Measurements from ENCODE around the gene TMEM184B.

Gene TMEM184B

DNA sequence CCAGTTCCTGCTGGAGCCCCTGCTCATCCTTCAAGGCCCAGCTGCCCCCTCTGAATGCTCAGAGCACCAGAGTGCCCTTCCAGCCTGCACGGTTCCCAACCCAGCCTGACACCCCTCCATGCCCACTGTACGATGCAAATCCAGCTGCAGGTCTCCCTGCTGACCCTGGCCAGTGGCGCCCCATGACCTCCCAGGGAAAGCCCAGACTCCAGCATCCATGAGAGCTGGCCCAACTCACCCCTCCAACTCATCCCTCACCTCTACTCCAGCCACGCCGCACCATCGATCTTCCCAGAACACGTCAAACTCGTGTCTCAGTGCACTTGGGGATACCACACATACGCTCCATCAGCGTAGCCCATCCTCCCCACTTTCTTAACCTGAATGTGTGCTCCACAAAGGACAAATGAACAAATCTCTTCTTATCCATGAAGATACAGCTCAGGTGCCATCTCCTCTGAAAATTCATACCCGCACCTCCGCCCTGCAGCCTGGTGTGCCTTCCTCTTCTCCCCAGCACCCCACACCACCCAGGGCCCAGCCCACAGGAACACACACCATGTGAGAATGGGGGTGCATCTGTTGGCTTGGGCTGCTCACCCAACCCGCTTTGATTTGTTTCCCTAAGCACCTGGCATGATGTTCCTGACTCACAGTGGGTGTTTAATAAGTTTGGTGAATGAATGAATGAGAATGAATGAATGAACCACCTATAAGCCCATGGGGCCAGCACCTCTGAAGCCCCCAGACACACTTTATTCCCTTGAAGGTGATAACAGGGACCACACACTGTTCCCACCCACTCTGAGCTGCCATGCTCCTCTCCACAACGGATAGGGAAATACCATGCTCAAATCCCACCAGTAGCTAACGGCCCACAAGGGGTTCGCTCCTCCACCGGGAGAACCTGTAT is 97.3 kb downstream of the TMEM184B start:
- no peak for DNase-seq

DNA sequence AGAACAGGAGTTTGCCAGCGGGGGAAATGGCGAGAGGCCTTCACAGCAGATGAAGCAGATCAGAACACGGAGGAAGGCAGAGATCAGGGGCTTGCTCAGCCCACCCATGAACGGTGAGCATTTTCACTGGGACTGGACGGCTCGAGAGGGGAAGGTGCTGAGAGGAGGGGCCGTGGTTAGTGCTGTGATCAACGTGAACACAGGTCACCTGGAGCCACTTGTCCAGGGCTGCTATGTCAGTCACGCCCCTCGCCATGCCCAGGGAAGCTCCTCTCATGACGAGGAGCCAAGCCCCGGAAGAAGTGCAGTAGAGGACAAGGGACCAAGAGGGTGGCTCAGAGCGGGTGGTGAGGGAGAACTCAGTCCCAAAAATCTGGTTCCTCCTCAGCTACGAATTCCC is 98.2 kb downstream of the TMEM184B start:
- no peak for DNase-seq

DNA sequence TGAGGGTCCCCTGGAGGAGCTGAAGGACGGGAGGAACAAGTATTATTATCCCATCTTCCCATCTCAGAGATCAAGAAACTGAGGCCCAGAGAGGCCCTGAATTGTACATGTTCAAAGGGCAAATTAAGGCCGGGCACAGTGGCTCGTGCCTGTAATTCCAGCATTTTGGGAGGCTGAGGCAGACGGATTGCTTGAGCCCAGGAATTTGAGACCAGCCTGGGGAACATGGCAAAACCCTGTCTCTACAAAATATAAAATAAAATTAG is 99.2 kb downstream of the TMEM184B start:
- DNase-seq, result no peak

DNA sequence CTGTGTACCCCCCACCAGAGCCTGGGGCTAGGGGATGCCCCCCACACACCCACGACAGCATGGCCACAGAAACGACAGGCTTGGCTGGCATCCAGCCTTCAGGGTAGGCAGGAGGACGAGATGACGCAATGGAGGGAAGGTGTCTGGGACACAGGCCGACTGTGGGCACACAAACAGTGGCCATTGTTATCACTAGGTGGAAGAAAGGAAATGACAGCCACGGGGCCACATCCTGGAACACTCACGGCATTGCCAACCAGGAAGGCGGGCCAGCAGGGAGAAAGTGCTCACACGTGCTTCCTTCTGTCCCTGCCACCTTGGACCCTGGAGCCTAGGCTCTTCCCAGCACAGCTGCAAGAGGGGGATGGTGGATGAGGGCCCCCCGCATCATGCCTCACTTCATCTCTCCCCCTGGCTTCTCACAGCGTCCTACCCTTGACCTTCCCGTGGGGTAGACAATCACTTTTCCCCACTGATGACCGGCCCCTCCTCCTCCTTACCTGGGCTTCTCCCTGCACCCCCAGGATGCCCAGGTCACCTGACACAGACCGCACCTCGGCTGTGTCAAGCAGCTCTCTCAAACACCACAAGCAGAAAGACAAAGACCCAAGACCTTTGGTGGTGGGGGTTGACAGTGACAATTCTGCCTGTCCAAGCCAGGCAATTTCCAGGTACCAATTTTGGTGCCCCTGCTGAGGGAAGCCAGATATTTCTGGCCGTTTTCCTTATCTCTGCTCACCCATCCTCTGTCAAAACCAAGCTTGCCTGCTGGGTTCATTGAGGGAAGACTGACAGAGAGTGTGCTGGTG is 99.8 kb downstream of the TMEM184B start:
- no peak for DNase-seq

DNA sequence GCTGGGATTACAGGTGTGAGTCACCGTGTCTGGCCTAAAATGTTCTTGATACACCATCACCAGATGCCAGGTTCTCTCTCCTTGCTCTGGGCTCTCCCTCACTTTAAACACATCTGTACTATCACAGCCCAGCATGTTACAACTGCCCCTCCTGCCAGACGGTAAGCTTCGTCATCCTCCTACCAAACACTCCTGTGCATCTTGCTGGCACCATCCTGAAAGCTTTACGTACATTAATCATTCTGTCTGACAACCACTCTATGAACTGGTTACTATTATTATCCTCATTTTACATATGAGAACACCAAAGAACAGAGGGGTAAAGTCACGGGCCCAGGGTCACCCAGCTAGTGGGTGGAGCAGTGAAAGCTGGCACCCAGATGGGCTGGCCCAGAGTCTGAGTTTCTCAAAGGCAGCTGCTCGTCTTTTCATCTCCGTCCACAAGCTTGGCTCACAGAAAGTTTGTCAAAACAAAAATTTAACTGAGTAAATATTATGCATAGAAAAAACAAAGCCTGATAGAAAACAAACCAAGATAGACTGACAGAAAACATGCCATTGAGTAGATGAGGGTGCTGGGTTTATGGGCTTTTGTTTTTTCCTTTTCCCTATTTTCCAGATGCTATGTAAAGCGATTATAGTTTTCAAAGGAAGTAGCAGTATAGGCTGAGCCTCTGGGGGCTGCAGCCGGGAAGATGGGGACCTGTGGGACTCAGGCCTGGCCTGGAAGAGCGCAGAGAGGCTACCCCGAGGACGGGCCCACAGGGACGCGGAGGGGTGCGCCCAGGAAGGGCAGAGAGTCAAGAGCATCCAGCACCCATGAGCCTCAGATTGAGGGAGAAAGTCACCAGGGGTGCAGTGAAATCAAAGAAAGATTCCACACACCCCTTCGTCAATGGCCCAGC is 100.6 kb downstream of the TMEM184B start:
- DNase-seq, result no peak

DNA sequence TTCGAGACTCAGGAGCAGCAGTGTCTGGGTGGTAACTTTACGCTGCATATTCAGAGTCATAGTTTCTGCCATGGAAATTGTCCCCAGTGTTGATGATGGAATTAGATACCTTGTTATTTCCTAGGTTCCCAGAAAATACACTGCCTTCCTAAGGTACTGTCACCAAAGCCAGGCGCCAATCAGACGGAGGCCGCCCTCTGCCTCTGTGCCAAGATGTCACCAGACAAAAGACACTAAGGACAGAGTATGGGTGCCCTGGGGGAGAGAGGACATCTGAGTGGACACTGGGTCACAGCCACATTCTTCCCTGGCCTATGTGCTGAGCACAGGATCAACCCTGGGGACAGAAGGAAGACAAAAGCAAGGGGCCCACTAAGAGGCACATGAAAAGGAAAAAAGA is 102.3 kb downstream of the TMEM184B start:
- DNase-seq, result no peak
